ENCODE measurements around the gene AHCYL1. TPM values are rescaled to one million over a fixed set of nuclear protein-coding genes. Genes with fewer than 3 reads are reported as not detected.

The AHCYL1 gene
- total RNA-seq, 1 donor from 2014 or later = 90.1 TPM

- Mint-ChIP-seq H3K4me3 (no peak overlapping the region), H3K27me3 (ENCODE audit: low read depth) (no peaks in the 10 kb centered on the region), H3K4me1 (peaks cover 5% of the 10 kb centered on the region), H3K36me3 (ENCODE audit: low read depth) (peaks cover 20% of the 10 kb centered on the region), H3K9me3 (no peaks in the 10 kb centered on the region), H3K27ac (ENCODE audit: unreplicated experiment) (no peak overlapping the region)
- DNase-seq (ENCODE audit: low read depth, low spot score) = no peak
- no peak for TF ChIP-seq CTCF (conservative IDR thresholded peaks at IDR 0.05)
Observed at GRCh38 chr1:110057963-110058518, 73.5 kb downstream of the AHCYL1 start.

GRCh38 chr1:110058591-110058990 lies 74.0 kb downstream of the AHCYL1 start:
- DNase-seq (ENCODE audit: low read depth, low spot score) = no peak
- Mint-ChIP-seq H3K27me3 (ENCODE audit: low read depth) (no peaks in the 10 kb centered on the region), H3K4me3 (no peak overlapping the region), H3K9me3 (no peaks in the 10 kb centered on the region), H3K27ac (ENCODE audit: unreplicated experiment) (no peak overlapping the region), H3K4me1 (peaks cover 5% of the 10 kb centered on the region), H3K36me3 (ENCODE audit: low read depth) (peaks cover 18% of the 10 kb centered on the region)
- TF ChIP-seq CTCF (conservative IDR thresholded peaks at IDR 0.05) = no peak

- no peak for DNase-seq (ENCODE audit: low read depth, low spot score)
- no peaks in the 10 kb centered on the region for H3K9me3 Mint-ChIP-seq
- no peak overlapping the region for H3K4me3 Mint-ChIP-seq
- H3K36me3 Mint-ChIP-seq (ENCODE audit: low read depth) = peaks cover 14% of the 10 kb centered on the region
- TF ChIP-seq CTCF (conservative IDR thresholded peaks at IDR 0.05) = no peak
- no peak overlapping the region for H3K27ac Mint-ChIP-seq (ENCODE audit: unreplicated experiment)
- H3K27me3 Mint-ChIP-seq (ENCODE audit: low read depth) = no peaks in the 10 kb centered on the region
- no peaks in the 10 kb centered on the region for H3K4me1 Mint-ChIP-seq
Observed at GRCh38 chr1:110059133-110059863, 74.7 kb downstream of the AHCYL1 start.

- TF ChIP-seq CTCF (conservative IDR thresholded peaks at IDR 0.05) = peak; percentile 76
- Mint-ChIP-seq H3K4me1 (no peaks in the 10 kb centered on the region), H3K27me3 (ENCODE audit: low read depth) (peaks cover 6% of the 10 kb centered on the region), H3K36me3 (ENCODE audit: low read depth) (peaks cover 14% of the 10 kb centered on the region), H3K9me3 (no peaks in the 10 kb centered on the region), H3K4me3 (no peak overlapping the region), H3K27ac (ENCODE audit: unreplicated experiment) (no peak overlapping the region)
- DNase-seq (ENCODE audit: low read depth, low spot score) = peak; percentile 42
Observed at GRCh38 chr1:110060034-110060661, 75.6 kb downstream of the AHCYL1 start.

- H3K9me3 Mint-ChIP-seq = no peaks in the 10 kb centered on the region
- no peak overlapping the region for H3K4me3 Mint-ChIP-seq
- no peak for TF ChIP-seq CTCF (conservative IDR thresholded peaks at IDR 0.05)
- no peaks in the 10 kb centered on the region for H3K4me1 Mint-ChIP-seq
- H3K36me3 Mint-ChIP-seq (ENCODE audit: low read depth) = peaks cover 14% of the 10 kb centered on the region
- H3K27ac Mint-ChIP-seq (ENCODE audit: unreplicated experiment) = no peak overlapping the region
- no peak for DNase-seq (ENCODE audit: low read depth, low spot score)
- peaks cover 11% of the 10 kb centered on the region for H3K27me3 Mint-ChIP-seq (ENCODE audit: low read depth)
Observed at GRCh38 chr1:110060662-110061060, 76.1 kb downstream of the AHCYL1 start.

Data from neural crest cell (in vitro differentiated cells).